ENCODE data around the gene EYA4. TPM values are rescaled to one million over a fixed set of nuclear protein-coding genes. Genes with fewer than 3 reads are reported as not detected.

Gene EYA4
- total and polyA plus RNA-seq, 8 donors = 0.03 to 16.3 (median 0.87) TPM; not detected in 1

DNA sequence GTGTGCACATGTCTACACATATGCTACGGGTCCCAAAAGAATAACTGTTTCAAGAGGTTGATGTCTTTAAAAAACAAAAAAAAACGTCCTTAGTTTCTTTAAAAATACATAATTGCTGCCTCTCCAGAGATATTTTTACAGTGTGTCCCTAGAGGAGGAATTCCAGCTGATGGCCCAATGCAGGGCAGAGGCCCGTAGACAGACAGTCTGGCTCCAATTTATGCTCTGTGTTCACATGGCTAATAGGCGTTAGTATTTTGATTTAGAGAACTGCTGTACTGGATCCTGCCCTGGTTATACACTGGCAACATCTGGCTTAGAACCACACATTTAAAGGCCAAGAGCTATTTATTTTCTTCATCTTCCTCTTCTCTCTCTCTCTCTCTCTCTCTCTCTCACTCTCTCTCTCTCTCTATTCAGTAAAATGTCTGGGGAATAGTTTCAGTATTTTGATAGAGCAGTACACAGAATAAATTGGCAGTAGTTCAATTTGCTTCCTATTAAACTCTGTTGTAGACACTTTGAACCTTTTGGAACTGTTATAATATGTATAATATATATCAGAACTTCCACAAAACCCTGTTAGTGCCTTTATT, 260.6 kb downstream of the EYA4 start:
- TF ChIP-seq EP300 (IDR thresholded peaks at IDR 0.05) = no peak
- no peak for TF ChIP-seq POLR2AphosphoS5 (IDR thresholded peaks at IDR 0.05)
- TF ChIP-seq, protein P1, sequence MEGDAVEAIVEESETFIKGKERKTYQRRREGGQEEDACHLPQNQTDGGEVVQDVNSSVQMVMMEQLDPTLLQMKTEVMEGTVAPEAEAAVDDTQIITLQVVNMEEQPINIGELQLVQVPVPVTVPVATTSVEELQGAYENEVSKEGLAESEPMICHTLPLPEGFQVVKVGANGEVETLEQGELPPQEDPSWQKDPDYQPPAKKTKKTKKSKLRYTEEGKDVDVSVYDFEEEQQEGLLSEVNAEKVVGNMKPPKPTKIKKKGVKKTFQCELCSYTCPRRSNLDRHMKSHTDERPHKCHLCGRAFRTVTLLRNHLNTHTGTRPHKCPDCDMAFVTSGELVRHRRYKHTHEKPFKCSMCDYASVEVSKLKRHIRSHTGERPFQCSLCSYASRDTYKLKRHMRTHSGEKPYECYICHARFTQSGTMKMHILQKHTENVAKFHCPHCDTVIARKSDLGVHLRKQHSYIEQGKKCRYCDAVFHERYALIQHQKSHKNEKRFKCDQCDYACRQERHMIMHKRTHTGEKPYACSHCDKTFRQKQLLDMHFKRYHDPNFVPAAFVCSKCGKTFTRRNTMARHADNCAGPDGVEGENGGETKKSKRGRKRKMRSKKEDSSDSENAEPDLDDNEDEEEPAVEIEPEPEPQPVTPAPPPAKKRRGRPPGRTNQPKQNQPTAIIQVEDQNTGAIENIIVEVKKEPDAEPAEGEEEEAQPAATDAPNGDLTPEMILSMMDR (IDR thresholded peaks at IDR 0.05) = no peak
- TF ChIP-seq POLR2A (IDR thresholded peaks at IDR 0.05) = no peak
- WGBS, 5 donors = 44 to 68% (median 65%) methylated on average over 4 of the region's 4 CpGs
- intact Hi-C loops (cut with DNase I; ENCODE audit: low total_unique reads) = no loop called here
- H3K4me3 ChIP-seq = no peak overlapping the region
- H3K4me1 ChIP-seq = peaks cover 6 to 28% (median 14%) of the 10 kb centered on the region in 4 donors
- H3K9me3 ChIP-seq = no peaks in the 10 kb centered on the region
- peak overlapping the region in 2 of 5 donors; percentile 5 to 37 for H3K27ac ChIP-seq
- no peak for DNase-seq
- no peaks in the 10 kb centered on the region for H3K36me3 ChIP-seq
- no peaks in the 10 kb centered on the region for H3K27me3 ChIP-seq

DNA sequence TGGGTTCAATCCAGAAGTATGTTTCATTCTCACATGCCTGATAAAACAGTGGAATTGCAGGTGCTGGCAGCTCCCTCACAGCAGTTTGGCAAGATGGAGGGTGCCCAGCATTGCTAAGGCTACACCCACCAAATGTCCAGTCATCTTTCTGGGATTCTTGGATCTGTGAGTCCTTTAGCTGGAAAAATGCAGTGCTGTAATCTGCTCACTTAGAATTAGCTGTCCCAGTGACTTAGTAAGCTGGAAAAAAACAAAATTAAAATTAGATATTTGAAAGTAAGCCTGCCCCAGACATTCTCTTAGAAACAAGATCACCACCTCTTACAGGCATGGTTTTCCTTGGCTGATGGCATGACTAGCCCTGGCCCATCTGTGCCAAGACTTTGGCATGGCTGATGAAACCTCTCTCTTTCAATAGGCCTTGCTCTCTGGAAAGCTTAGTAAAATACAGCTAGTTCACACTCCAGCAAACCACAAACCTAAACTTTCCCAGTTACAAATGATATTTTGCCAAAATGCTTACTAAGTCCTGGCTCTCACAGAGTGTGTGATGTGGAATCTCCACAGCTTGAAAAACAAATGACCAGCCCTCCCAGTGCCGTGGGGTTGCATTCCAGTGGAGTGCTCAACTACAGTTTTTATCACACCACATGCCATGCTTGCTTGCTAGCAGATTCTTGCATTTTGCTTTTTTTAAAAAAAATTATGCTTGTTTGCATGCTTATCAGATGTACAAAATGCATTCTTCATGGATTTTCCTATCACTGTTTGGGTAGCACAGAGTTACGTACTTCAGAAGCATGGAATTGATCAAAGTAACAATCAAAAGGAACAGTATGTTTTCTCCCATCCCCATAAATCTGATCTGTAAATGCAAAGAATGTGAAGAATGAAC, 261.5 kb downstream of the EYA4 start:
- TF ChIP-seq POLR2AphosphoS5 (IDR thresholded peaks at IDR 0.05) (no peak), POLR2A (IDR thresholded peaks at IDR 0.05) (no peak), EP300 (IDR thresholded peaks at IDR 0.05) (no peak)
- TF ChIP-seq, protein P1 (IDR thresholded peaks at IDR 0.05) = no peak
- intact Hi-C loops (cut with DNase I; ENCODE audit: low total_unique reads) = no loop called here
- peak in 1 of 2 donors; percentile 22 for DNase-seq
- peaks cover 6 to 28% (median 14%) of the 10 kb centered on the region in 4 donors for H3K4me1 ChIP-seq
- 48 to 61% (median 60%) methylated on average over 2 of the region's 2 CpGs for WGBS, 5 donors
- H3K36me3 ChIP-seq = no peaks in the 10 kb centered on the region
- no peaks in the 10 kb centered on the region for H3K27me3 ChIP-seq
- peak overlapping the region in 2 of 5 donors; percentile 22 to 37 for H3K27ac ChIP-seq
- H3K9me3 ChIP-seq = no peaks in the 10 kb centered on the region
- no peak overlapping the region for H3K4me3 ChIP-seq

DNA sequence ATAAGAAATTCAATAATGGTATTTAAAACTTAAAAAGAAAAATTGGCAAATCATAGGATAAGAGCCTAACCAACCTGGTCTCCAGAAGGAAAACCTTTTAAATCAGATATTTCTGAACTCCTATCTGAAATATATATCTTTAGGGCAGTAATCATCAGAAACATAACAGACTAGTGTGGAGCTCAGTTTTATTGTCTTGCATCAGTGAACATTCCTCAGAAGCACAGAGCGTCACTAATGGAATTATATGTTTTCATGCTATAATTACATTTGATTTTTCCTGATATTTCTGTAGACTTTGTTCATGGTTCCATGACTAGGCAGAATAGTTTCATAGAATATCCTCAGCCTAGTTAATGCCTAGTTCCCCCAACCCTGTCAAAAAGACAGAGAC, 262.2 kb downstream of the EYA4 start:
- intact Hi-C loops (cut with DNase I; ENCODE audit: low total_unique reads) = no loop called here
- H3K9me3 ChIP-seq = no peaks in the 10 kb centered on the region
- WGBS, 5 donors = 86 to 99% (median 95%) methylated on average over 1 of the region's 1 CpG

DNA sequence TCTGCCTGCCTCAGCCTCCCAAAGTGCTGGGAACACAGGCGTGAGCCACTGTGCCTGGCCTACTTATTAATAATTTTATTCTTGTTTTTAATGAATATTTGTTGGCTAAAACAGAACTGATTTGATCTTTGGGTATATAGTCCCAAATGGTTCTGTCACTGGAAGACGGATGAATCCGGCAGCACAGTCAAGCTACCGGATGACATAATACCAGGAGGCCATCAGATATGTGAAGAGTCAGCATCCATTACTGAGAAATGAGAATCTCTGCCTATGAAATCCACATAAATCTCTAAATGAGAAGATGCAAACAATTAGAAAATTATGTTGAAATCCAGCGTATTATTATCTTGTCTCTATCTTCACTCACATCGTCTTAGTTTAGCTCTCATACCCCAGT, 263.0 kb downstream of the EYA4 start:
- no peaks in the 10 kb centered on the region for H3K9me3 ChIP-seq
- no peak overlapping the region for H3K4me3 ChIP-seq
- 92 to 95% (median 93%) methylated on average over 6 of the region's 6 CpGs for WGBS, 5 donors
- H3K36me3 ChIP-seq = no peaks in the 10 kb centered on the region
- DNase-seq = no peak
- peaks cover 6 to 28% (median 14%) of the 10 kb centered on the region in 4 donors for H3K4me1 ChIP-seq
- no peaks in the 10 kb centered on the region for H3K27me3 ChIP-seq
- TF ChIP-seq EP300 (IDR thresholded peaks at IDR 0.05) (no peak), POLR2AphosphoS5 (IDR thresholded peaks at IDR 0.05) (no peak), POLR2A (IDR thresholded peaks at IDR 0.05) (no peak)
- TF ChIP-seq, protein P1 (IDR thresholded peaks at IDR 0.05) = no peak
- intact Hi-C loops (cut with DNase I; ENCODE audit: low total_unique reads) = no loop called here
- H3K27ac ChIP-seq = no peak overlapping the region

More for the DNA sequence above, 262.2 kb downstream of the EYA4 start:
- Histone ChIP-seq H3K27ac (no peak overlapping the region), H3K4me1 (peaks cover 6 to 28% (median 14%) of the 10 kb centered on the region in 4 donors), H3K36me3 (no peaks in the 10 kb centered on the region), H3K27me3 (no peaks in the 10 kb centered on the region), H3K4me3 (no peak overlapping the region)
- DNase-seq = no peak
- TF ChIP-seq, protein P1 (IDR thresholded peaks at IDR 0.05) = no peak
- no peak for TF ChIP-seq POLR2A (IDR thresholded peaks at IDR 0.05)
